SU-DHL-6 (cell line): ENCODE results near the gene PLA2G6.

Experiments
- CTCF ChIP-seq: fragments of 200-600 bp; sonication (generic); IDR thresholded peaks from one replicate; pipeline ENCODE4 v1.5.1; 2017; ENCODE audit warnings: antibody characterized with exemption, mild to moderate bottlenecking, low read length, moderate library complexity; ENCODE audit not compliant: insufficient read depth, poor library complexity, severe bottlenecking
- EZH2phosphoT487 ChIP-seq: fragments of 200-600 bp; sonication (generic), shearing (Covaris generic); conservative IDR thresholded peaks from 2 replicates; pipeline ENCODE4 v1.6.1; 2018; ENCODE audit warnings: mild to moderate bottlenecking, antibody characterized with exemption, low read length, moderate library complexity, mixed read lengths

- no peak for TF ChIP-seq CTCF
- TF ChIP-seq EZH2phosphoT487 = no peak
These were observed 13.6 kb downstream of the PLA2G6 start for GRCh38 chr22:38167988-38168407.
